GM18526 (cell line): ENCODE data around the gene MGA.

Experiments used
- POLR2A ChIP-seq: IDR thresholded peaks from 3 replicates; pipeline ENCODE4 v1.6.1; 2011; ENCODE audit not compliant: insufficient read length; ENCODE audit errors: extremely low read depth

MGA gene

DNA sequence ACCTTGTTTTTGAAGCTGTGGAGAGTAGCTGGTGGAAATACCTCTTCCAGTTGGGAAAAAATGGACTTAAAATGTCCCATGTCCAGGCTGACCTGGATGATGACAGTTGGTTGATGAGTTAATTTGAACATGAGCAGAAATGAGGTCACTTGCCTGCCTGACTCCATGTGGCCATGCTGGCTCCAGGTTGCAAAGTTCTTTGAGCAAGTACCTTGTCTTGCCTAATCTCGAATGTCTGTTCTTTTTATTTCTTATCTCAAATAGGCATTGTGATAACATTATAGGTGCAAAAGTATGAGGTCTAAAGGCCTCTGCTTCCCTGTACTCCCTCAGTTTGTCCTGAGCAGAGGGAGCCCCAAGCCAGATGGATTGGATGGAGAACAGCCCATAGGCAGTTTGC lies 123.1 kb downstream of the MGA start:
- TF ChIP-seq POLR2A = no peak

DNA sequence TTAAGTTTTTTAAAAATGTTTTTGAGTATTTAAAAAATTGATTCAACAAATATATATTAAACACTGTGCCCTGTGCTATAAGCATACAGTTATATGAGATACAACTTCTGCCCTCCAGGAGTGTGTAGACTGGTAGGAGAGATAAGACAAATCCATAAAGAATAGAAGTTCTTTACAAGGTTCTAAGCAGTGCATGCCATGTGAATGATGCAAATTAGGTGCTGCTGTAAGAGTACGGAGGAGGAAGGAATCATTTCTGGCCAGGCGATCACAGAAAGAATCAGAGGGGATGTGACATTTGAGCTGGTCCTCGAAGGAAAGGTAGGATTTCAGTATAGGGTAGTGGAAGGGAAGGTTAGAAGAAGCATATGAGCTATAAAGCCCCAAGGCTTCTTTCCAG lies 128.1 kb downstream of the MGA start:
- no peak for TF ChIP-seq POLR2A

DNA sequence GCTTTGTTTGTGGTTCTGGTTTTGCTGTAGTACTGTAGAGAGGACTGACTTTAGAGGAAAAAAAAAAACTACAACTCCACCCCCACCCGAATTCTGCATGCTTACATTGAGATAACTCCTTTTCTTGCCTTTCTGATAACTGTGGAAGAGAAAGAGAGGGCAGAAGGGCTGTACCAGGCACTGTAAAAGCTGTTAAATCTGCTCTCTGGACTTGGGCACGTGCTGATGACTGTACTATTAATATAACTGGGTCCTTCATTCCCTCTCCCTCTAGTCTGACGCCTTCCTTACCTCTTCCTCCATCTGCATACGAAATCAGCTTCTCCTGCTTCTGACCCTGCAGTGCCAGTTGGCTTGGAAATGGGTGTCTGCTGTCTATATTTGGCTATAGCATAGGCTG lies 129.0 kb downstream of the MGA start:
- TF ChIP-seq POLR2A = no peak

DNA sequence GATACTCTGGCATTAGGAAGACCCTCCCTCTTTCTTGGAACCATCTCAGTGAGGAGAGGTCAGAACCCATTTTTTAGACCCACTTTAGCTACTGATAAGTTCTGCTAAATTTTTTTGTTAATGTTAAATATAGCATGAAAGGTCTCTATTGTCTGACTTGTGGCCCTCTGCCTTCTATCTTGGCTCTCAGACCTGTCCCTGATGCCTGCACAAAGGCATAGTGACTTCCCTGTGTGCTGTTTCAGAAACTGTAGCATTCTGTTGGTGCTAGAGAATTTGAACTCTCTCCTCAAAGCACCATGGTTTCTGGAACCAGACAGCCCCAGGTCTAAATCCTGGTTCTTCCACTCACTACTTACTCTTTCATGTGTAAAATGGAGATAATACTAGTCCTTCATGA lies 129.5 kb downstream of the MGA start:
- no peak for TF ChIP-seq POLR2A

DNA sequence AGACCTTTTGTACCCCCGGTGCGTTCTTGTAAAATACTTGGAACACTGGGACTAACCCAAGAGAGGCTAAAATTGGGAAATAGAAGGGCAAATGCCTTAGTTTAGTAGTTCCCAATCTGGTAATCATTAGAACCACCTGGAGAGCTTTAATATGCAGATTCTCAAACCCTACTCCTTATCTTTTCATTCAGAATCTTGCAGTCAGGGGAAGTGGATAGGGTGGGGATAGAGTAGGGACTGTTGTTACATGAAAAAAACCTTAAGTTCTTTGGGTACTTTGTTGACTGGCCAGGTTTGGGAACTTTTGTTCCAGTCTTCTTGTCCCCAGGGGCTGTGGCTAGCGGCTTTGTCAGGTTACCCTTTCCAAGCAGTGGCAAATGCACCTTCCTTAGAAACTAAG lies 130.0 kb downstream of the MGA start:
- no peak for TF ChIP-seq POLR2A

DNA sequence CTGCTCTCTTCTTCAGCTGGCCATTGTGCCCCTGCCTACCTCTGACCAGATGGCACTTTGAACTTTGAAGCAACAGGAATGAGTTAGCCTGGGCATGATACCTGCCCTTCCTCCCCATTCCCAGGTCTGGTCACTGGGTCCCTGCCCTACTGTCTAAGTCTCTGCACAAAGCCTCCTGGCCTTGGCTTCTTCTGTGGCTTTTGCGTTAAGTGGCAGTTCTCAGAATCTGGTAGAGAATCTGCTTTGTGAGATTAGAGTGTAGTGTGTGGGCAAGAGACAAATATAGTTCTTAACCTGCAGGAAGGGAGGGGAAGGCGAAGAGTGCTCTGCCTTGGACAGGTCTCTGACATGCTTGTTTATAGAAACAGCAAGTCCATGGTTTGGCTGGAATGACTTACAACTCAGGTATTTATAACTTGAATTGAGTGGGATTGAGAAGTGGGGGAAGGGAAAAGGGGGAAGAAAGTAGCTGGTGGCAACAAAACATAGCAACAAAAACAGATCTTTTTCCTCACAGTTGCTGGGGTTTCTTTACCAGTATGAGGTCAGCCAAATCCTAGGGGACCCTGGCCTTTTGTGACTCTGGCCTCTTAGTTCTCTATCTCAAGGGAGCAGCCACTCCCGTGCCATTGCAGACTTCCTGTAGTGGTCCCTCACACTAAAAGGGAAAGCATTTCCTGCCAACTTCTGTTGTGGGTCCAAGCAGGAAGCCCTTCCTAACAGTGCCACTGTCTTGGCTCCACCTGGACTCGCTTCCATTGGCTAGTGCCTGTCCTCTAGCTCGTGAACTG lies 130.7 kb downstream of the MGA start:
- TF ChIP-seq POLR2A = no peak

DNA sequence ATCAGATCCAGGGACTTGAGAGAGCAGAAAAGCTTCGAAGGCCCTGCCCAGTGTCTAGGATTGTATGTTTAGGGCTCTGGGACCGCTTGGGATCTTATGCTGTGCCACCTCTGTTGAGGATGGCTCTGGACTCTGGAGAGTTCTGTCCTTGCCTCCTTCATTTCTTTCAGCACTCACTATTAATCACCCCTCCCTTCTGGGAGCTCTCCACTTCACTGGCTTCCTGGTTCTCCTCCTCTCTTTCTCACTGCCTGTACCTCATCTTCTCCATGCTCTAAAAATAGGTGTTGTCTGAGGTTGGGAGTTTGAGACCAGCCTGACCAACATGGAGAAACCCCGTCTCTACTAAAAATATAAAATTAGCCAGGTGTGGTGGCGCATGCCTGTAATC lies 131.3 kb downstream of the MGA start:
- TF ChIP-seq POLR2A = no peak

DNA sequence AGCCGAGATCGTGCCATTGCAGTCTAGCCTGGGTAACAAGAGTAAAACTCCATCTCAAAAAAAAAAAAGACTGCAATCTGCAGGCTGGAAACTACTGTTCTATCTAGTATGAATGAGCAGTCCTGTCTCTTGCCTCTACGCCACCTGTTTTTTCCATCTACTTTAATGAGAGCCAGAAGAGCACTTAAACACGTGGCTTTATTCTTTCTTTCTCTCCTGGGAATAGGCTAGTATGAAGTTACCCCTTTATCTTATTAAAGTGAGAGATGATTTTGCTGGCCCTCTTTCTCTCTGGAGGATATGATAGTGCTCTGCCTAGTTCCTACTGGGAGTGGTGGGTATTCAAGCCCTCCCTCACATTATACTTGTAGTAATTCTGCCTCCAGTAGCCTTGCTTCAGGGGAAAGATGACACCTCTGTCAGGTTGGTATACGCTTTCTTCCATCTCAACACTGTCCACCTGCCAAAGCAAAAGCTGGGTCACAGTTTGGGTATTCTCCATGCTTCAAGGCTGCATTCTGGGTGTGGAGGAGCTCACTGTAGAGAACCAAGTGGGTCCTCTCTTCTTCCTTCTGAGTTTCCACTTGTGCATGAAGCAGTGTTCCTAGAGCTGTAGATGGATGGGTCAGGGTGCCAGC lies 131.9 kb downstream of the MGA start:
- no peak for TF ChIP-seq POLR2A

DNA sequence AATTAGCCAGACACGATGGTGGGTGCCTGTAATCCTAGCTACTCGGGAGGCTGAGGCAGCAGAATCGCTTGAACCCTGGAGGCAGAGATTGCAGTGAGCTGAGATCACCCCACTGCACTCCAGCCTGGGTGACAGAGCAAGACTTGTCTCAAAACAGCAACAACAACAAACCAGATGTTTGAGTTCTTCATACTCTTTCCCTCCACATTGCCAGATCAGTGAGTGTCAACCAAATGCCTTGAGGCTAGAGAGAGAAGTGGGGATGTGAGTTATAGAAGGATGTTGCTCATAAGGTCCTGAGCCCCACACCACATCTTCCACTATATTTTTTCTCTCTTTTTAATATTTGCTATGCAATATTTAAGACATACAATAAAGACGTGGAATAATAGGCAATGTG lies 133.9 kb downstream of the MGA start:
- TF ChIP-seq POLR2A = no peak

DNA sequence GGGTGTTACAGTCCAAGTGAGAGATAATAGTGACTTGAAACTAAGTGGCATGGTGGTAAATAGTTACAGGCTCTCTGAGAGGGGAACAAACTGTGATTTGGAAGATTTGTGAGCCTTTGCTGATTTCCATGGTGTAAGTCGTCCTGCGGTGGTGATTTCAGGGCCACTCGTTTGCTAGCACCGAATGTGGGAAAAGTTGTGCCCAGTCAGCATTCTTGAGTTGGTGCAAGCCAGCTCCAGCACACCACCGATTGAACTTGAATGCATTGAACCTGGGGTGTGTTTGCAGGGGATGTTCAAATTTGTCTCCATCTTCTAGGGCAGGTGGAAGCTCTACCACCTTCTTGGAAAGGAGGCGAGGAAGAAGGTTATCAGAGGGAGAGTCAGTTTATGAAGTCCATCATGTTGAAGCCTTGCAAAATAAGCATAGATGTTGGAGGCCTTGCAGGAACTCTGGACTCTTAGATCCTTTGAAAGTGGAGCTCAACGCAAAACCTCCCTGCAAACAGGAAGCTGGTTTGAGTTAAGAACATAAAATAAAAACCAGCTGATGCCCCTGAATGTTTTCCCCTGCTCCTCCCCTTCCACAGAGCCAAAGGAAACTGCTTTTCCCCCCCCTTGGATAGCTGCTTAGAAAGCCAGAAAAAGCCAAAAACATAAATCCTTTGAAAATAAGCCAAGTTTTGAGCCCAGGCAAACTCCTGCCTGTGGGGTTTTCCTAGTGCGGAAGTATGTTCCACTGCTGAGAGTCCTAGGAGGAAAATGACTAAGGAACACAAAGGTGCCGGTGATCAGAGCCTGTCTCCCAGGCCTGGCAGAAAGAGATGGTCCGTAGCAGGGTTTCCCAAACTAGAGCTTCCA lies 136.0 kb downstream of the MGA start:
- no peak for TF ChIP-seq POLR2A

DNA sequence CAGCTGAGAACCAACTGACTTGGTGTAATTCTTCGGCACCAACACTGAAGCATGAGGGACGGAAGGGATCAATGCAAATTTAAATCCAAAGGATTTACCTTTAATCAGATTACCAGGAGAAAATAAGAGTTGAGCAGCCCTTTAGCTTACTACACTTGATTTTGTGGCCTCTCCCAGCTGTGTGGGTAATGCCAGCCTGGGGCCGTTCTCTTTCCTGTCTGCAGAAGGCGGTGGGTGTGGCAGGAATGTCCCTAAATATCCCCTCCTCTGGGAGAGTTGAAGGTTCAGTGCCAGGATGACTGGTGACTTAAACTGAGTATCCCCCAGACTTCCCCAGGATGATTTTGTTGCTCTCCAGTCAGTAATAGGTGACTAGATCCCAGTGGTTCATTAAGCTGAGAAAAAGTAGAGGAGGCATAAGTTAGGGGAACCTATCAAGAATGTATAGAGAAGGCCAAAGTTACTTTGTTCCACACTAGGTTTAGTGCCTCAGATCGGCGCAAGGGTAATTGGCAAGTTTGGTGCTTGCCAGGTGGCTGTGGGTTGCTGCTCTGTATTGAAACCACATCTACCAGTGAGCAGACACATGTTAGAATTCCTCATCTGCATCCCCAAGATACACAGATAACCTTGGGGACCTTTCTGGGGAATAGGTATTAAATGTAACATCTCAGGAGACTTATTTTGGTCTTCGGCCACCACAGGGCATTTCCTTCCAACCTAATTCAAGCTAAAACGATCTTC lies 137.2 kb downstream of the MGA start:
- TF ChIP-seq POLR2A = no peak

DNA sequence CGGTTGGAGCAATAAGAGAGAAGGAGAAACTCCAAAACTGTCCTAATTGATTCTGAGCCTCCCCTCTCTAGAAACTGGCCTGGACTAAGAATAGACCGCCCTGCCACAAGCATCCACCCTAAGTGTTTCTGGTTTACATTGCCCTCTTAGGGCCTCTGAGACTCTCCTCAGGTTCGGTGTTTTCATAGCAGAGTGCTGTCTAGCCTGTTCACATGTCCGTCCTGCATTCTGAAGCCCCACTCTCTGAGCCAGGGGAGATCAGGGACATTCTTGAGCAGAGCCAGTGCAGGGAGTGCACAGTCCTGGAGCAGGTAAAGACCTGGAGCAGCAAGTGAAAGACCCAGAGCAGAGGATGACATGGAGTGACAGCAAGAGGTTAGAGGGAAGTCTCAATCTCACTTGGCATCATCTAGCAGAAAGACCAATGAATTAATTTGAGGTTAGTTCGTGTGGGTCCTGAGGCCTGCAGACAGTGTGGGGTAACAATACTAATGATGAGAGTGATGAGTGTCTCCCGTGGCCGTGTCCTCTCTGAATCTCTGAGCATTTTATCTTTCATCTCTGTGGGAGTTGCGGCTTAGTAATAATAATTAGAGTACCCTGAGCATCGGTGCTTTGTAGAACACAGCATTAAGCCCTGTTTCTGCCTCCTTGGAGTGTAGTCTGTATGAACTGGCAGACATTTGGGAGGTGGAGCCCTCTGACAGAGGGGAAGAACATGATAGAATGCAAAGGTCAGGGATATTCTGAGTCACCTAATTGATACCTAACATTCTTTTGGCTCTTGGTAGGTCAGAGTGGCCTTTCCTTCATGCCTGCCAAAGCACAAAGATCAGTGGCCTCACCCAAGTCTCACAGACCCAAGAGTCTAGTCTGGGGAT lies 138.6 kb downstream of the MGA start:
- no peak for TF ChIP-seq POLR2A

DNA sequence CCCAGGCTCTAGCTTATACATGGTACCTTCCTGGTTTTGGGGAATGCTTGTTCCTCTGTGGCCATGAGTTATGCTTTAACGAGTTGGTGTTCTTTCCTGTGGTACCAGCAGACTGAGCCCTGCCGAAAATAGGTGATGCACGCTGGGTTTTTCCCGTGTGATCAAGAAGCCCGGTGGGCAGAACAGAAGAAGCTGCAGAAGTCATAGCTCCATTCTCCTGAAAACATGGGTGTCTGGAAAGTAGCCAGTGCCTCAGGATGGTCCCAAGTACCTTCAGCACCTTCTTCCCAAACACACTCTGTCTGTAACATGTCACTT lies 139.2 kb downstream of the MGA start:
- TF ChIP-seq POLR2A = no peak

DNA sequence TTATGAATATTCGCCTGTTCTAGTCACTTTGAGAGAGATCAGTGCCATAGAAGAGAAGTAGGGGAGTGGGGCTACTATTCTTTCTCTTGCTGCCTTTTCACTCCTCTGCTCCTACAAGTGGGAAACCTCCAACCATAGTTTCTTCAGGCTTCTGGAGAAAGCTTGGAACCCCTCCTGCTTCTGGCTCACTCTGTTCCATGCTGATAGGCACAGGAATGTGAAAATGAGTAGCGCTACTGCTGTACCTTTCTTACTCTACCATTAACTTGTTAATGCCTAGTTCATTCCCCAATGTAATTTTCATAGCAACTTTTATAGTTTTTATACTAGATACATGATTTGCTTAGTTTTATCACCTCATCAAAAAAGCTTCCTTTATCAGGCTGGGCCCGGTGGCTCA lies 141.0 kb downstream of the MGA start:
- TF ChIP-seq POLR2A = no peak
